HG03378 (cell line): ENCODE data around the gene STX12.
"Not testable (repeated sequence)": the region's sequence is repeated elsewhere in the genome, so short reads cannot be mapped to it uniquely, and the experiment has no call there.

ENCODE experiments used
- ATAC-seq: cut with Tn5 transposase; IDR thresholded peaks from one replicate; pipeline ENCODE4 v1.9.1; 2021; ENCODE audit warnings: mild to moderate bottlenecking, moderate library complexity; ENCODE audit not compliant: unreplicated experiment

Gene STX12

GRCh38 chr1:27774654-27775053 lies 1.6 kb downstream of the STX12 start:
- ATAC-seq = no peak

- not testable (repeated sequence) for ATAC-seq
These were observed 2.3 kb downstream of the STX12 start for GRCh38 chr1:27775336-27775735.

- ATAC-seq = not testable (repeated sequence)
These were observed 3.3 kb downstream of the STX12 start for GRCh38 chr1:27776276-27776675.

GRCh38 chr1:27778056-27778455 lies 5.0 kb downstream of the STX12 start:
- no peak for ATAC-seq

GRCh38 chr1:27779122-27779521 lies 6.1 kb downstream of the STX12 start:
- ATAC-seq = no peak

GRCh38 chr1:27782950-27783349 lies 9.9 kb downstream of the STX12 start:
- no peak for ATAC-seq

- ATAC-seq = no peak
These were observed 11.7 kb downstream of the STX12 start for GRCh38 chr1:27784700-27785099.

GRCh38 chr1:27785781-27786455 lies 12.9 kb downstream of the STX12 start:
- no peak for ATAC-seq

GRCh38 chr1:27787895-27788294 lies 14.9 kb downstream of the STX12 start:
- no peak for ATAC-seq

- ATAC-seq = no peak
These were observed 16.6 kb downstream of the STX12 start for GRCh38 chr1:27789540-27790041.

- ATAC-seq = not testable (repeated sequence)
These were observed 17.3 kb downstream of the STX12 start for GRCh38 chr1:27790270-27790669.

- no peak for ATAC-seq
These were observed 22.6 kb downstream of the STX12 start for GRCh38 chr1:27795601-27796000.

- ATAC-seq = no peak
These were observed 31.8 kb downstream of the STX12 start for GRCh38 chr1:27804791-27805190.

GRCh38 chr1:27806758-27807157 lies 33.7 kb downstream of the STX12 start:
- no peak for ATAC-seq

- ATAC-seq = no peak
These were observed 34.4 kb downstream of the STX12 start for GRCh38 chr1:27807385-27807784.

GRCh38 chr1:27808131-27808530 lies 35.1 kb downstream of the STX12 start:
- ATAC-seq = not testable (repeated sequence)

- ATAC-seq = no peak
These were observed 36.9 kb downstream of the STX12 start for GRCh38 chr1:27809883-27810282.

- no peak for ATAC-seq
These were observed 38.9 kb downstream of the STX12 start for GRCh38 chr1:27811741-27812500.

- no peak for ATAC-seq
These were observed 44.1 kb downstream of the STX12 start for GRCh38 chr1:27816921-27817630.

- ATAC-seq = no peak
These were observed 48.8 kb downstream of the STX12 start for GRCh38 chr1:27821761-27822315.

- no peak for ATAC-seq
These were observed 50.8 kb downstream of the STX12 start for GRCh38 chr1:27823784-27824183.
